ENCODE measurements around the gene AHI1.

Gene AHI1

GRCh38 chr6:135464634-135465033 is 32.9 kb downstream of the AHI1 start:
- no peak for DNase-seq

GRCh38 chr6:135461208-135461607 is 36.3 kb downstream of the AHI1 start:
- DNase-seq, result no peak

- DNase-seq, result no peak
Measured at GRCh38 chr6:135458051-135458450, 39.5 kb downstream of the AHI1 start.

- DNase-seq, result no peak
Measured at GRCh38 chr6:135451617-135452190, 45.8 kb downstream of the AHI1 start.

GRCh38 chr6:135449246-135449645 is 48.3 kb downstream of the AHI1 start:
- no peak for DNase-seq

- no peak for DNase-seq
Measured at GRCh38 chr6:135440087-135440792, 57.3 kb downstream of the AHI1 start.

GRCh38 chr6:135439549-135439948 is 58.0 kb downstream of the AHI1 start:
- DNase-seq, result no peak

GRCh38 chr6:135438907-135439535 is 58.5 kb downstream of the AHI1 start:
- no peak for DNase-seq

GRCh38 chr6:135434991-135435390 is 62.5 kb downstream of the AHI1 start:
- no peak for DNase-seq

GRCh38 chr6:135434095-135434494 is 63.4 kb downstream of the AHI1 start:
- DNase-seq, result no peak

GRCh38 chr6:135428078-135428477 is 69.5 kb downstream of the AHI1 start:
- DNase-seq, result no peak

- no peak for DNase-seq
Measured at GRCh38 chr6:135426833-135427232, 70.7 kb downstream of the AHI1 start.

- DNase-seq, result no peak
Measured at GRCh38 chr6:135424385-135424784, 73.2 kb downstream of the AHI1 start.

- DNase-seq, result no peak
Measured at GRCh38 chr6:135423649-135424128, 73.9 kb downstream of the AHI1 start.

GRCh38 chr6:135419162-135419561 is 78.4 kb downstream of the AHI1 start:
- no peak for DNase-seq

GRCh38 chr6:135418040-135418760 is 79.3 kb downstream of the AHI1 start:
- no peak for DNase-seq

- no peak for DNase-seq
Measured at GRCh38 chr6:135412761-135413160, 84.8 kb downstream of the AHI1 start.

- no peak for DNase-seq
Measured at GRCh38 chr6:135411849-135412248, 85.7 kb downstream of the AHI1 start.

- no peak for DNase-seq
Measured at GRCh38 chr6:135411339-135411738, 86.2 kb downstream of the AHI1 start.

- DNase-seq, result no peak
Measured at GRCh38 chr6:135410856-135411255, 86.7 kb downstream of the AHI1 start.

GRCh38 chr6:135403584-135403983 is 94.0 kb downstream of the AHI1 start:
- no peak for DNase-seq

- DNase-seq, result no peak
Measured at GRCh38 chr6:135402311-135402710, 95.2 kb downstream of the AHI1 start.
